GM12873 (cell line): ENCODE data around the gene MAPK8.

ENCODE experiments used
- CTCF ChIP-seq: IDR thresholded peaks from 2 replicates; pipeline ENCODE4 v1.5.1; 2012; ENCODE audit warnings: low read depth, mild to moderate bottlenecking, moderate library complexity, low read length, control low read depth; ENCODE audit not compliant: insufficient read depth; ENCODE audit errors: missing control alignments

Gene MAPK8

GRCh38 chr10:48470893-48471805, 164.7 kb downstream of the MAPK8 start:
- no peak for TF ChIP-seq CTCF

GRCh38 chr10:48472501-48473069, 166.1 kb downstream of the MAPK8 start:
- no peak for TF ChIP-seq CTCF

GRCh38 chr10:48473704-48474103, 167.2 kb downstream of the MAPK8 start:
- no peak for TF ChIP-seq CTCF

- TF ChIP-seq CTCF: no peak
Observed at GRCh38 chr10:48474765-48475365, 168.4 kb downstream of the MAPK8 start.

GRCh38 chr10:48475943-48476278, 169.4 kb downstream of the MAPK8 start:
- no peak for TF ChIP-seq CTCF

GRCh38 chr10:48476279-48476982, 170.0 kb downstream of the MAPK8 start:
- TF ChIP-seq CTCF: no peak

- TF ChIP-seq CTCF: no peak
Observed at GRCh38 chr10:48477141-48477540, 170.7 kb downstream of the MAPK8 start.
